ENCODE measurements around the gene AOPEP.

GRCh38 chr9:94928691-94929368, 202.3 kb downstream of the AOPEP start:
- TF ChIP-seq CTCF (IDR thresholded peaks at IDR 0.05; ENCODE audit: low read depth, low read length) (no peak), EZH2phosphoT487 (IDR thresholded peaks at IDR 0.05; ENCODE audit: low read depth) (no peak)

Measured in OCI-LY3 (cell line).